ENCODE measurements around the gene HES1.
"Not testable (repeated sequence)": the region's sequence is repeated elsewhere in the genome, so short reads cannot be mapped to it uniquely, and the experiment has no call there.

The HES1 gene
- total RNA-seq: 1.9 to 2.5 reads per million in 2 donors

GRCh38 chr3:194135806-194136518, at the start of gene HES1:
Gene HES1, plus strand, starts transcription at chr3:194136148. Its CDS starts 233 bp downstream, at chr3:194136381.
- DNase-seq: peak in 3 of 5 experiments; percentile 11 to 36 (median 20)

- DNase-seq: no peak
These were observed 49.4 kb upstream of the HES1 start for GRCh38 chr3:194086388-194087075.

DNA sequence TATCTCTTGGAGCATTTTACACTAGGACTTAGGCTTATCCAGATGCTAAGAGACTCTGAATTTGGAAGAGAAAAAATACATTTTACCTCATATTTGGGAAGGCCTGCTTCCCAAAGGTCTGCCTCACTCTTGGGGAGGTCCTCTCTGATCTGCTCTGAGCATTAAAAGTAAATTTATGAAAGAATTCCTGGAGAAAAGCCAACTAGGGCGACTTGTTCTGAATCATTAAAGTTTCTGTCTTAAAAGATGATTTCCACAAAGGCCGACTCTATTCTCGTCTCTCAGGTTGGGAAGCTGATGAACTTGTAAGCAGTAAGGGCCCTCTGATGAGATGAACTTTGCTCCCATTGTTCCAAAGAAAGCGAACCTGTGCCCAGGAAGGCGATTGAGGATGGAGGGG, 48.7 kb upstream of the HES1 start:
- DNase-seq: no peak

DNA sequence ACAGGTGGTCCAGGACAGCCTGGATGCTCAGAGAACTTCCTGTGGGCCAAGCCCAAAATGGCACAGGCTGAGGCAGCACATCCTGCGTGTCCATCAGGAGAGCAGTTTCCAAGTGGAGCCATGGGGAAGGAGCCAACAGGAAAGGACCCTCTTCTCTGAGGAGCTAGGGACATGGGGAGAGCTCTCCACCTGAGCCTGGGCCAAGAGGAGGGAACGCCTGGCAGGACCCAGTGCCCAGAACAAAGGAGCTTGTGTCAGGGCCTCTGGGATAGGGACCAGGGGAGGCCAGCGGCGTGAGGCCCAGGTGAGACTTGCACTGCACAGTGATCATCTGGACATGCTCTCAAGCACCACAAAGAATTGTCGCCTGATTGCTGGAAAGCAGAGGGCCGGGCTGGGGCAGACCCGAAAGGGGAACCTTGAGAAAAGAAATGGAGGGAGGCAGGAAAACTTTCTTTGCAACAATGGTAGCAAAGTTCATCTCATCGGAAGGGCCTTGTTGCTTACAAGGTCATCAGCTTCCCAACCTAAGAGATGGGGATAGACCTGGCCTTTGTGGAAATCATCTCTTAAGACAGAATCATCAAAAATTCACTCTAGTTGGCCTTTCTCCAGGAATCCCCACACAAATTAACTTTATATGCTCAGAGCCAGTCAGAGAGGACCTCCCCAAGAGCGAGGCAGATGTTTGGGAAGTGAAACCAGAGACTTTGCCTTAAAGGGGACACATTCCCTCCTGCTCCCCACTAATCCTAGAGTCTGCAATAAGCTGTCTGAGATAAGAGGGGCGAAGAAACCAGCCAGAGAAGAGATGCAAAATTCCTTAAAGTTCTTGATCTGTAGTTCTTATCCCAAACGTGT, 47.7 kb upstream of the HES1 start:
- no peak for DNase-seq

DNA sequence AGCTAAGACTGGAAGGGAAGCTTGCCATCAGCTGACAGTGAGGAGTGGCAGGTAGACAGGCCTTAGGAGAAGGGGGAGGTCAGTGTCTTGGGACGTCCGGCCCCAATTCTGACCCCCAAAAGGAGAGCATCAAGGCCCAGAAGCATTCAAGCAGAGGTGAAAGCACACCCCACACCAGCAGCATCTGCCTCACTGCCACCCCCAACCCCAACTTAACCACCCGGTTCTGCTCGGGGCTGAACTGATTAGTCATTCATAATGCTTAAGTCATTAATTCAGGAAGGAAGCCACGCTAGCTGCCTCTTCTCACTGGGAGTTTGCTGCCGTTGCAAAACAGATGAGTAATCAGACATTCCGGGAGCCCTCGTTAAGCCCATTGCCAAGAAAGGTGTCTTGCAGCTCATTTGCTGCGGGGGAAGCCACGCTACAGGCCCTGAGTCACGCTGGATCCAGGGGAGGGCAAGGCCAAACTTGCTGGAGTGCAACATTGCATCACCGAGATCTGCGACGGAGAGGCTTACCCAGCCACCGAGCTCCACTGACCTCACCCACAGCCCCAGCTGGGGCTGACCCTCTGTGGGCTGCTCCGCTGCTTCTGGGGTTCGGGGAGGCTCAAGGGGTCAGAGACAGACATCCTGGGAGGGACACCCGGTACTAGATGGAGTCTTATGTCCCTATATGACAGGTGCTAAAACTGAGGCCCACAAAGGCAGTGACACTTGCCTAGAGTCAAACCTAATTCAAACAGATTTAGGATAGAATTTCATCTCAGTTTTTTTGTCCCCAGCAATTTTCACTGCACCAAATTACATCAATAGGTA, 46.4 kb upstream of the HES1 start:
- DNase-seq: no peak

GRCh38 chr3:194090178-194090555, 45.8 kb upstream of the HES1 start:
- not testable (repeated sequence) for DNase-seq

DNA sequence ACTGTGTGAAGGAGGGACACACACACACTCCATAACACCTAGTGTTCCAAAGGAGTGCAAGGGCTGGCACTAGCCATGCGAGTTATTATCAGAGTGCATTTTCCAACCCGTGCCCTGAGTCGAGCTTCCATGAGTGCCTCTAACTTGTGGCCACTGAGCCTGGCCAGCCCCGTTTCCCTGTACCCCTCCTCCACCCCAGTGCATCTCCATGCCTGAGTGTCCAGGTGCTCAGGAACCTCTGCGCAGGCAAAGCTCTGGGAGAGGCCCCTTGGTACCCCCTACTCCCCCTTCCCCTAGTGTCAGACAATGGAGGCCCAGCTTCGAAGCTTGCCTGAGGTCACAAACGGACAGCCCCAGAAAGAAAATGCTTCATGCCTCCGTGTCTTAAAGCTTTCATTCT, 45.2 kb upstream of the HES1 start:
- DNase-seq: no peak

- DNase-seq: no peak
These were observed 44.8 kb upstream of the HES1 start for GRCh38 chr3:194091141-194091540.

DNA sequence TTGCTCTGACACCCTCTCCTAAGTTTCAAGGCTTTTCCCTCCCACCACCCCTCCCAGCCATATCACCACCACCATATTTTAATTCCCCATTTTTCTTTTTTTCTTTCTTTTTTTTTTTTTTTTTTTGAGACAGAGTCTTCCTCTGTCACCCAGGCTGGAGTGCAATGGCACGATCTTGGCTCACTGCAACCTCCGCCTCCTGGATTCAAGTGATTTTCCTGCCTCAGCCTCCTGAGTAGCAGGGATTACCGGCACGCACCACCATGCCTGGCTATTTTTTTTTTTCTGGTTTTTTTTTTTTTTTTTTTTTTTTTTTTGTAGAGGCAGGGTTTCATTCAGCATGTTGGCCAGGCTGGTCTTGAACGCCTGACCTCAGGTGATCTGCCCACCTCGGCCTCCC, 44.1 kb upstream of the HES1 start:
- not testable (repeated sequence) for DNase-seq

- no peak for DNase-seq
These were observed 43.1 kb upstream of the HES1 start for GRCh38 chr3:194092881-194093301.

DNA sequence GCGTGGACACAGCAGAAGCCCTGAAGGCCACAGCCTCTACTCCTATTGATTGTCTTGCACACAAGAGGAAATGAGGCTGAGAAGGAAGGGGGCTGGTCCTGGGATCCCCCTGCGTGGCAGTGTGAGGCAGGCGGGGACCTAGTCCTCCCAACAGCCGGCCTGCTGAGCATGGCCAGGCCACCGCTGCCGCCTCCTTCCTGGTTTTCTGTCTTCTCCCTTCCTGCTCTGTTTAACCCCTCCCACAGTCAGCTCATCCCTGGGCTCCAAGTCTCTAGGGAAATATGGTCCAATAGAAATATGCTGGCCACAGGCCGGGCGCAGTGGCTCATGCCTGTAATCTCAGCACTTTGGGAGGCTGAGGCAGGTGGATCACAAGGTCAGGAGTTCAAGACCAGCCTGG, 42.1 kb upstream of the HES1 start:
- DNase-seq: no peak

GRCh38 chr3:194095464-194095863, 40.5 kb upstream of the HES1 start:
- no peak for DNase-seq

DNA sequence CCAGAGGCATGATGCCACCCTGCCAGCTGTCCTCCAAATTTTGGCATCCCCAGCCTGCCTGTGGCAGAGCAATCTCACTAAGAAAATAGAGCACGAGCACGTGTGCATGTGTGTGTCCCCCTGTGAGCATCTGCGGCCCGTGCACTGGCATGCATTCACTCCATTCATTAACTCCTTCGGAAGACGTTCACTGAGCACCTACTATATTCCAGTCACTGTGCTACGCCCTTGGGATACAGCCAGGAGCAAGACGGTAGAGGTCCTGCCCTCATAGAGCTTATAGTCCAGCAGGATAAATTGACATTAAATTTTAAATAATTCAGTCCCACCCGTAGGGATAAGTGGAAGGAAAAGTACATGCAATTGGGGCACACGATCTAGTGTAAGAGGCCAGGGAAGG, 40.0 kb upstream of the HES1 start:
- DNase-seq: no peak

- DNase-seq: no peak
These were observed 38.6 kb upstream of the HES1 start for GRCh38 chr3:194097141-194097882.

- DNase-seq: no peak
These were observed 37.7 kb upstream of the HES1 start for GRCh38 chr3:194098081-194098842.

GRCh38 chr3:194098843-194099183, 37.1 kb upstream of the HES1 start:
- no peak for DNase-seq

GRCh38 chr3:194099215-194099614, 36.7 kb upstream of the HES1 start:
- no peak for DNase-seq

GRCh38 chr3:194100856-194101390, 35.0 kb upstream of the HES1 start:
- DNase-seq: no peak

DNA sequence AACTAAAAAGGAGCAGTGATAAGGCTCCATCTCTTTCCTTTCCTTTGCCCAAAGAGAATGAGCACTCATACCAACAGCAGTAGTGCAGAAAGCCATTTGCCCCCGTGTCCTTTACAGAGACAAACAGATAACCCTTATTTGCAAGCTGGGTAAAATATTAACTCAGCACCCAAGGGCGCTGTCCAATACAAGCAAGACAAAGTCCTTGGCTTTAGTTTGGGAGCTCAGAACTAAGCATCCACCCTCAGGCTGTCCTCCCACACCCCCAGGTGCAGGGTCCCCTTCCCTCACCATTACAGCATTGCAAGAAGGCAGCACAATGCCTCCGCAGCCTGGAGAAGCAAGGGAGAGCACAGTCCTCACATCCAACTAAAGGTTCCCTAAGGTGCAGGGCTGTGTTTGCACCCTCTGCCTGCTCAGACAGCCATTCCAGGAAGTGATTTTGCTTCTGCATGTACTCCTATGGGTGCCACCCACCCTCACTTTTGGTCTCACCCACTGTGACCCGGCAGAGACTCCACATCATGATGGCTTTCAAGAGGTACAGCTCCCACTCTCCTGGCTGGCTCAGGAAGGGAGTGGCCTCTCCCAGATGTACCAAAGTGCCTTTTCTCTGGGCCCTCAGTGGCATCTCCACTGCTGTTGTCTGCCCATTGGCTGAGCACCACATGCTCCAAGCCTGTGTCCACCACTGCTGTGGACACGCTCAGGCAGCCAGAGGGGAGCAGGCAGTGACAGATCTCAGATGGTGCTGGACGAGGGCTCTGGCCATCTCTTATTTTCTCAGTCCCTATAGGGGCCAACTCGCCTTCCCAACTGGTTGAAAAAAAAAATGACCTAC, 34.1 kb upstream of the HES1 start:
- DNase-seq: no peak

DNA sequence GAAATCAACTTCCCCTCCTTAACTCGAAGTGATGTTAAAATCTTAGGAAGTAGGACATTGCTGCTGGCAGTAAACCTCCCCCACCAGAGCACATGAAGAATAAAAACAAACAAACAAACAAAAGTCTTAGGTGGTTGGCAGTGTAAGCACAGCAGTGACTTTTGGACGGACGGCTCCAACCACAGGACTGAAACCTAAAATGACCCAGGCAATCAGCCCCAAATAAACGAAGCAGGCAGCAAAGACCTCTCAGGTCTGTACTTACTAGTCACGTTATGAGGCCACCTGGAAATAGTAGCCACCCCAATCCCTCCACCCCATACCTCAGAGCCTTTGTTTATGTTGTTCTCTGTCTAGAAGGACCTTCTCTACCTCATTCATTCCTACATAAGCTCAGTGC, 33.5 kb upstream of the HES1 start:
- DNase-seq: no peak
